Activated B cell treated with CpG ODN at 0.5 μM for 24 hours (primary cell): ENCODE results near the gene CAMSAP3. TPM values are rescaled to one million over a fixed set of nuclear protein-coding genes. Genes with fewer than 3 reads are reported as not detected.
A peak's percentile ranks its signal among the peaks of the same experiment; 100 is the strongest.

Source experiments
- ATAC-seq: fragments of 200-7000 bp; cut with Tn5 transposase; one replicate; pipeline ENCODE4 v1.10.0; 2021; ENCODE audit warnings: low read depth, mild to moderate bottlenecking, moderate library complexity
- CTCF ChIA-PET: fragments of 350-600 bp; sonication (Branson Sonifier 250); formaldehyde crosslinking; loops from one replicate; lab custom pipeline; 2021; ENCODE audit warnings: antibody characterized with exemption; lab: Charles Lee
- POLR2A ChIA-PET: fragments of 350-600 bp; sonication (Branson Sonifier 250); formaldehyde crosslinking; loops from one replicate; lab custom pipeline; 2021; ENCODE audit warnings: antibody characterized with exemption; lab: Charles Lee
- DNase-seq: peaks from one replicate; pipeline ENCODE4 v3.0.0; 2022
- H3K27ac Mint-ChIP-seq: one replicate; pipeline ENCODE4 v1.8.0; 2020; ENCODE audit warnings: mixed read lengths
- H3K27me3 Mint-ChIP-seq: one replicate; pipeline ENCODE4 v1.8.0; 2021; ENCODE audit warnings: mixed read lengths
- H3K36me3 Mint-ChIP-seq: one replicate; pipeline ENCODE4 v1.8.0; 2021; ENCODE audit warnings: low read depth, mixed read lengths
- H3K4me1 Mint-ChIP-seq: one replicate; pipeline ENCODE4 v1.8.0; 2021; ENCODE audit warnings: mixed read lengths
- H3K4me3 Mint-ChIP-seq: one replicate; pipeline ENCODE4 v1.8.0; 2020; ENCODE audit warnings: mild to moderate bottlenecking, mixed read lengths
- H3K9me3 Mint-ChIP-seq: one replicate; pipeline ENCODE4 v1.8.0; 2020; ENCODE audit warnings: mixed read lengths
- CTCF ChIP-seq: fragments of 200-600 bp; IDR thresholded peaks from one replicate; pipeline ENCODE4 v1.8.0; 2022; ENCODE audit warnings: antibody characterized with exemption, mild to moderate bottlenecking
- intact Hi-C: fragments of 100-400 bp; cut with micrococcal nuclease; formaldehyde crosslinking; loops from one replicate; pipeline ENCODE4 v1.15.1; 2024
- total RNA-seq: library from RNA; stranded (reverse); gene quantifications from 2 replicates; pipeline ENCODE4 v1.2.3, GENCODE V29; 2022

The CAMSAP3 gene
- total RNA-seq, 1 donor from 2014 or later, result 0.80 TPM

GRCh38 chr19:7648265-7649014 is 52.8 kb downstream of the CAMSAP3 start:
- TF ChIP-seq CTCF, result no peak
- intact Hi-C loops, result no loop called here
- ATAC-seq, result no peak
- Mint-ChIP-seq H3K4me1 (peaks cover 8% of the 10 kb centered on the region), H3K4me3 (no peak overlapping the region), H3K36me3 (peaks cover 26% of the 10 kb centered on the region), H3K27me3 (no peaks in the 10 kb centered on the region), H3K9me3 (no peaks in the 10 kb centered on the region), H3K27ac (no peak overlapping the region)
- CTCF ChIA-PET, result interaction anchor here (1.4 kb wide), 2 partner anchors 32 to 80 kb away, joined by 4 to 6 read pairs; partner anchors contain the start of gene TRAPPC5
- POLR2A ChIA-PET, result interaction anchor here (0.7 to 0.8 kb wide), 2 partner anchors 9 to 245 kb away, joined by 4 read pairs; no protein-coding TSS in a partner anchor
- DNase-seq, result no peak

- no peaks in the 10 kb centered on the region for H3K9me3 Mint-ChIP-seq
- ChIA-PET POLR2A (interaction anchor here (0.6 kb wide), 1 partner anchor 33 kb away, joined by 10 read pairs; no protein-coding TSS in a partner anchor), CTCF (interaction anchor here (0.9 to 3.0 kb wide), 3 partner anchors 31 to 294 kb away, joined by 3 to 37 read pairs (median 3); partner anchors contain the start of gene TRAPPC5)
- H3K27ac Mint-ChIP-seq, result no peak overlapping the region
- H3K27me3 Mint-ChIP-seq, result no peaks in the 10 kb centered on the region
- TF ChIP-seq CTCF, result no peak
- DNase-seq (no peak), ATAC-seq (no peak)
- H3K4me3 Mint-ChIP-seq, result no peak overlapping the region
- peaks cover 16% of the 10 kb centered on the region for H3K36me3 Mint-ChIP-seq
- intact Hi-C loops, result loop anchor here (5.0 to 10.0 kb wide), 2 partner anchors 275 to 352 kb away; partner anchors contain the start of genes CTXN1 and SNAPC2
- peaks cover 8% of the 10 kb centered on the region for H3K4me1 Mint-ChIP-seq
Measured at GRCh38 chr19:7650148-7650547, 54.5 kb downstream of the CAMSAP3 start.

GRCh38 chr19:7652061-7652641 is 56.5 kb downstream of the CAMSAP3 start:
- Mint-ChIP-seq H3K4me1 (peaks cover 8% of the 10 kb centered on the region), H3K9me3 (no peaks in the 10 kb centered on the region), H3K4me3 (peak overlapping the region; percentile 78), H3K27ac (peak overlapping the region; percentile 41), H3K36me3 (peaks cover 6% of the 10 kb centered on the region), H3K27me3 (no peaks in the 10 kb centered on the region)
- ATAC-seq (peak; percentile 87), DNase-seq (peak; percentile 82)
- POLR2A ChIA-PET, result interaction anchor here (0.7 to 1.3 kb wide), 5 partner anchors 21 to 265 kb away, joined by 3 to 18 read pairs (median 3); partner anchors contain the start of genes PET100 and XAB2
- peak; percentile 81 for TF ChIP-seq CTCF
- intact Hi-C loops, result loop anchor here (1.0 to 10.0 kb wide), 6 partner anchors 15 to 350 kb away; partner anchors contain the start of genes CTXN1, SNAPC2, STXBP2 and TRAPPC5
- CTCF ChIA-PET, result interaction anchor here (0.6 to 3.0 kb wide), 11 partner anchors 8 to 292 kb away, joined by 3 to 37 read pairs (median 4); partner anchors contain the start of genes TIMM44 and TRAPPC5

GRCh38 chr19:7654401-7654800 is 58.7 kb downstream of the CAMSAP3 start:
- ATAC-seq, result no peak
- DNase-seq, result no peak
- Mint-ChIP-seq H3K27ac (no peak overlapping the region), H3K4me1 (peaks cover 25% of the 10 kb centered on the region), H3K36me3 (no peaks in the 10 kb centered on the region), H3K9me3 (no peaks in the 10 kb centered on the region), H3K4me3 (no peak overlapping the region), H3K27me3 (no peaks in the 10 kb centered on the region)
- intact Hi-C loops, result loop anchor here (5.0 to 10.0 kb wide), 2 partner anchors 270 to 348 kb away; partner anchors contain the start of genes CTXN1 and SNAPC2
- ChIA-PET CTCF (interaction anchor here (1.0 to 2.1 kb wide), 4 partner anchors 10 to 145 kb away, joined by 3 to 5 read pairs (median 4); partner anchors contain the start of gene TRAPPC5), POLR2A (interaction anchor here (1.2 kb wide), 1 partner anchor 16 kb away, joined by 4 read pairs; no protein-coding TSS in a partner anchor)
- TF ChIP-seq CTCF, result no peak
